Measurements from ENCODE around the gene PABPN1L. TPM values are rescaled to one million over a fixed set of nuclear protein-coding genes. Genes with fewer than 3 reads are reported as not detected.

Gene PABPN1L
- total RNA-seq, 2 donors from 2014 or later = not detected

DNA sequence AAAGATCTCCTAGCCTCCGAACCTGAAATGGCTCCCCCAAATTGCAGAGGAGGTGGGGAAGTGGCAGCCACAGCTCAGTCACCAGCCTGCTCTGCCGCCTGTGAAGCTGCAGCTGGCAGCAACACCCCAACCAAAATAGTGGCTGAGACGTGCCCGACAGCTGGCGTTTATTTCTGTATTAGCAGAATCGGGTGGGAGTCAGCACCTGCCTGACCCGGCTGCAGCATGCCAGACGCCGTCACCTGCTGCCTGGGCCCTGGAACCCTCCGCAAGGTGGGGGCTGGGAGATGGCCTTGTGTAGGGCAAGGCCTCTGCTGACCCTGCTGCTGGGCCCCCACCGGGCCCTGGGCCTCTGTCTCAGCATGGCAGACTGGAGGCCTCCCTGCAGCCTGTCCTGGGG is 17.5 kb upstream of the PABPN1L start:
- no peak overlapping the region for H3K4me3 ChIP-seq
- H3K36me3 ChIP-seq = peaks cover 6% of the 10 kb centered on the region

DNA sequence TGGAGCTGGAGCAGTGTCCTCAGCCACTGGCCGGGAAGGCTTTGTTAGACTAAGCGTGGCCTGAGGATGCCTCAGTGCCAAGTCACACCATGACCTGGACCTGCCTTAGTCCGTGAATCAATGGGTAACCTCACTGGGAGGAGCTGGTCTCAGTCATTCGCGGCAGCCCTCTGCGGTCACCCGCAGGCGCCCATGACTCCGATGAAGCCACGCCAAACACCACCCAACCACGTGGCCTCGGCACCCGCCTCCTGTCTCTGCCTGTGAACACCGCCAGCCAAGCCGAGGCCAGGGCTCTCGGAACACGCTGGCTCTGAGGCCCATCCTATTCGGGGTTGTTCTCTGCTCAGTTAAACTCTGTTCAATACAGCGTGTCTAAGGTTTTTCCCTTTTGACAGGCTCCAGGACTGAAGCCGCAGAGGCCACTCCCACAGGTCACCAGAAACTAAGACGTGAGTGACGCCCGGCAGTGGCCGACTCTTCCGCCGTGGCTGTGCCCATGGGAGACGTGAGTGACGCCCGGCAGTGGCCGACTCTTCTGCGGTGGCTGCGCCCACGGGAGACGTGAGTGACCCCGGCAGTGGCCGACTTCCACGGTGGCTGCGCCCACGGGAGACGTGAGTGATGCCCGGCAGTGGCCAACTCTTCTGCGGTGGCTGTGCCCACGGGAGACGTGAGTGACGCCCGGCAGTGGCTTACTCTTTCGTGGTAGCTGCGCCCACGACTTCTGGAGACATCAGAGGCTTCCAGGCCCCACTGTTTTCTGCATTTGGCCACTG is 16.8 kb upstream of the PABPN1L start:
- Histone ChIP-seq H3K4me3 (no peak overlapping the region), H3K9me3 (no peaks in the 10 kb centered on the region), H3K36me3 (peaks cover 6% of the 10 kb centered on the region), H3K4me1 (peaks cover 0 to 31% of the 10 kb centered on the region in 2 donors), H3K27me3 (no peaks in the 10 kb centered on the region), H3K27ac (no peak overlapping the region)
- TF ChIP-seq, protein P1, sequence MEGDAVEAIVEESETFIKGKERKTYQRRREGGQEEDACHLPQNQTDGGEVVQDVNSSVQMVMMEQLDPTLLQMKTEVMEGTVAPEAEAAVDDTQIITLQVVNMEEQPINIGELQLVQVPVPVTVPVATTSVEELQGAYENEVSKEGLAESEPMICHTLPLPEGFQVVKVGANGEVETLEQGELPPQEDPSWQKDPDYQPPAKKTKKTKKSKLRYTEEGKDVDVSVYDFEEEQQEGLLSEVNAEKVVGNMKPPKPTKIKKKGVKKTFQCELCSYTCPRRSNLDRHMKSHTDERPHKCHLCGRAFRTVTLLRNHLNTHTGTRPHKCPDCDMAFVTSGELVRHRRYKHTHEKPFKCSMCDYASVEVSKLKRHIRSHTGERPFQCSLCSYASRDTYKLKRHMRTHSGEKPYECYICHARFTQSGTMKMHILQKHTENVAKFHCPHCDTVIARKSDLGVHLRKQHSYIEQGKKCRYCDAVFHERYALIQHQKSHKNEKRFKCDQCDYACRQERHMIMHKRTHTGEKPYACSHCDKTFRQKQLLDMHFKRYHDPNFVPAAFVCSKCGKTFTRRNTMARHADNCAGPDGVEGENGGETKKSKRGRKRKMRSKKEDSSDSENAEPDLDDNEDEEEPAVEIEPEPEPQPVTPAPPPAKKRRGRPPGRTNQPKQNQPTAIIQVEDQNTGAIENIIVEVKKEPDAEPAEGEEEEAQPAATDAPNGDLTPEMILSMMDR (IDR thresholded peaks at IDR 0.05) = no peak
- no peak for DNase-seq (ENCODE audit: low spot score)

More for the DNA sequence above, 17.5 kb upstream of the PABPN1L start:
- Histone ChIP-seq H3K27me3 (no peaks in the 10 kb centered on the region), H3K27ac (no peak overlapping the region), H3K4me1 (peaks cover 0 to 36% of the 10 kb centered on the region in 2 donors), H3K9me3 (no peaks in the 10 kb centered on the region)
- TF ChIP-seq, protein P1 (IDR thresholded peaks at IDR 0.05) = no peak
- DNase-seq (ENCODE audit: low spot score) = no peak

DNA sequence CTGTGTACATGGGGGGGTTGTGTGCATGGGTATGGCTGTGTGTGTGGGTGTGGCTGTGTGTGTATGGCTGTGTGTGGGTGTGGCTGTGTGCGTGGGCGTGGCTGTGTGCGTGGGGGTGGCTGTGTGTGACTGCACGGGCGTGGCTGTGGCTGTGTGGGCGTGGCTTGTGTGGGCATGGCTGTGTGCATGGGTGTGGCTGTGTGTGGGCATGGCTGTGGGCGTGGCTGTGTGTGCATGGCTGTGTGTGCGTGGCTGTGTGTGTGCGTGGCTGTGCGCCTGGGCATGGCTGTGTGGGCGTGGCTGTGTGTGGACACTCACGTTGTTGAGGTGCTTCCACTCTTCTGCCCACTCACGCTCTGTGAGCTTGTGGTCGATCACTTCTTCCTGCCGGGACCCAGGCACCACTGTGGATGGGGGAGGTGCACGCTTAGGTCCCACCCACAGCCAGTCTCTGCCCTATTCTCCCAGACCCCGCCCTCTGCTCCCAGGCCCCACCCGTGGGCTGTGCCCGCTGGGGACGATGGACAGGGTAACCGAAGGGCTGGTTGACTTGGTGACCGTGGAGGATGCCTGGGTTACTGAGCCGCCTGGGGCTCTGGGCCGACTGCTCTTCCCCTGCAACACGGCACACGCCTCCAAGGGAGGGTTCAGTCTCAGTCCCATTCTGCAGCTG is 16.0 kb upstream of the PABPN1L start:
- H3K4me3 ChIP-seq = no peak overlapping the region

DNA sequence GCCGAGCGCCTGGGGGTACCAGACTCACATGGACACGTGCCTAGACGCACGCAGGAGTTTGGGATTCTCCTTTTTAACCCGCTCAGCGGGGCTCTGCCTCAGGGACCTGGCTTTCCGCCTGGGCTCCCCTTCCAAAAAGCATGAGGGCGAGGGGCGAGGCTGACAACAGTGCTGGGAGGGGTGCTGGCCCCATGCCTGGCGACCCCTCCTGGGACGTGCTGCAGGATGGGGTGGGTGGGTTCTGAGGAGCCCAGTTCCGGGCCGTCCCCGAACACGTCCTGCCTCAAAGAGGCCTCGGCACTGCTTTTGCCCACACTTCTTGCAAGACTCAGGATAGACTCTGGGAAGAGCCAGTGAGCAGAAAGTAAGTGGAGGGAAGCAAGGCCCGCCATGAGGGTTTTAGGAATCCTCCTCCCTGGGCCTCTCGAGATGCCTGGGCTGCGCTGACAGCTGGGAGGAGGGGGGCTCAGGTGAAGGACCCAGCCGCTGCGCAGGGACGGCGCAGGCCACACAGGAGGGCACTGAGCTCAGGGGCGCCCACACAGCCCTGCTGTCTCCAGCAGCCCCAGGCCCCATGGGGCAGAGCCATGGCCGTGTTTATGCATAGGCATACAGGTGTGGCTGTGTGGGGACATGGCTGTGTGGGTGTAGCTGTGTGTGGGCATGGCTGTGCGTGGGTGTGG is 15.4 kb upstream of the PABPN1L start:
- Histone ChIP-seq H3K9me3 (no peaks in the 10 kb centered on the region), H3K27ac (no peak overlapping the region), H3K36me3 (peaks cover 6% of the 10 kb centered on the region), H3K4me1 (peaks cover 0 to 17% of the 10 kb centered on the region in 2 donors), H3K27me3 (no peaks in the 10 kb centered on the region), H3K4me3 (no peak overlapping the region)
- DNase-seq (ENCODE audit: low spot score) = no peak
- TF ChIP-seq, protein P1 (IDR thresholded peaks at IDR 0.05) = no peak

More for the DNA sequence above, 16.0 kb upstream of the PABPN1L start:
- Histone ChIP-seq H3K9me3 (no peaks in the 10 kb centered on the region), H3K27ac (no peak overlapping the region), H3K36me3 (peaks cover 6% of the 10 kb centered on the region), H3K27me3 (no peaks in the 10 kb centered on the region), H3K4me1 (peaks cover 0 to 24% of the 10 kb centered on the region in 2 donors)
- no peak for DNase-seq (ENCODE audit: low spot score)
- TF ChIP-seq, protein P1 (IDR thresholded peaks at IDR 0.05) = no peak

DNA sequence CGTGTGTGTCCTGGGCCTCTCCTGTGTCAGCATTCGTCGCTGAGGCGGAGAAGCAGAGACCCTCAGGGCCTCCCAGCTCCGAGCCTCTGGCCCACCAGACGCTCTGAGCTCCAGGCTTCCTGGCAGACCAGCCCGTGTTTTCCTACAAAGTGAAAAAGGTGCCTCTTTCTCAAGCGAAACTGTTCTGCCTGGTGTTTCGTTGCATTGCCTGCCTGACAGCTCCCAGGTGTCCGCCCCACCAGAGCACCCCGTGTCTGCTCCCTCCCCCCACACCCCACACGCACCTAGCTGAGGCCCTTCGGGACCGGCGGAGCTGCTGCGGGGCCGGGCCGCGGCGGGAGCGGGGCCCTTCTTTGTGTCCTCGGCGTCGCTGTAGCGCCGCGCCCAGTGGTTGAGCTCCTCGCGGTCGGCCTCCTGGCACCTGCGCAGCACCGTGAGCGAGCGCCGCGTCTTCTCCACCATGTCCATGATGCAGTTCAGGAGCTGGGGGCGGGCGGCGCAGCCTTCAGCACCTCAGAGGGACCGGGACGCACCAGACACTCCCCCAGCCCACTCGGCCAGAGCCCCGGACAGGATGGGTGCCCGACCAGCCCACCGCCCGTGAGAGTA is 14.7 kb upstream of the PABPN1L start:
- no peak overlapping the region for H3K4me3 ChIP-seq
- no peak overlapping the region for H3K27ac ChIP-seq
- no peak for DNase-seq (ENCODE audit: low spot score)
- peaks cover 6% of the 10 kb centered on the region for H3K36me3 ChIP-seq
- H3K4me1 ChIP-seq = peaks cover 0 to 10% of the 10 kb centered on the region in 2 donors
- no peaks in the 10 kb centered on the region for H3K9me3 ChIP-seq
- no peaks in the 10 kb centered on the region for H3K27me3 ChIP-seq
- TF ChIP-seq, protein P1 (IDR thresholded peaks at IDR 0.05) = no peak
